GM19395 (cell line): ENCODE measurements around the gene MSANTD3.

Experiments
- ATAC-seq: cut with Tn5 transposase; IDR thresholded peaks from one replicate; pipeline ENCODE4 v1.9.1; 2021; ENCODE audit warnings: mild to moderate bottlenecking, moderate library complexity; ENCODE audit not compliant: unreplicated experiment

The MSANTD3 gene

GRCh38 chr9:100499460-100499859, 72.5 kb downstream of the MSANTD3 start:
- ATAC-seq: no peak

GRCh38 chr9:100499866-100500265, 72.9 kb downstream of the MSANTD3 start:
- no peak for ATAC-seq
